CD4-positive, alpha-beta T cell treated with Interleukin-21 for 1 hour (primary cell): ENCODE measurements around the gene PNPLA1.

Experiments
- DNase-seq: peaks from one replicate; pipeline ENCODE4 v3.0.0-alpha.2; 2020

Gene PNPLA1

DNA sequence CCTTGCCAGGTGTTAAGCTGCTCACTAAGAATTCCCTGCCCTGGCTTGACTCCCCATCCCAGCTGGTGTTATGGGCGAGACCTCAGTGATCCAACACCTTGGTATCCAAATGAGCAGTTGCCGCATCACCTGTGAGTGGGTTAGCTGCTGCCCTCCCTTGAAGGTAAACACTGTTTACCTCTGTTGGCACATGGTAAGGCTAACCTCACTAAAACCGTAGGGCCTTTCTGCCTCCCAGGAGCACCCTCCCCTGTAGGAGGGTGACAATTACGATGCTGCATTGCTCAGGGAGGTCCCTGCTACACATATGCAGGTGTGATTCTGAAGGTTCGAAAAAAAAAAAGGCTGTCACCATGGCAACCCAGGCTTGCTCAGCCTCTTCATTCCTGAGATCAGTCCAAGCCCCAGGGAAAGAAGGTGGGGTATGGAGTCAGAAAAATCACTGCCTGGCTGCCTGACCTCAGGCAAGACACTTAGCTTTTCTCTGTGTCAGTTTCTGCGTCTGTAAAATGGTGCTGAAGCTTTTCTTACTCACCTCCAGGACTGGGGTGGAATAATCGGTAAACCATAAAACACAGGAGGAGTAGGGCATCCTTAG lies 19.5 kb downstream of the PNPLA1 start:
- no peak for DNase-seq

DNA sequence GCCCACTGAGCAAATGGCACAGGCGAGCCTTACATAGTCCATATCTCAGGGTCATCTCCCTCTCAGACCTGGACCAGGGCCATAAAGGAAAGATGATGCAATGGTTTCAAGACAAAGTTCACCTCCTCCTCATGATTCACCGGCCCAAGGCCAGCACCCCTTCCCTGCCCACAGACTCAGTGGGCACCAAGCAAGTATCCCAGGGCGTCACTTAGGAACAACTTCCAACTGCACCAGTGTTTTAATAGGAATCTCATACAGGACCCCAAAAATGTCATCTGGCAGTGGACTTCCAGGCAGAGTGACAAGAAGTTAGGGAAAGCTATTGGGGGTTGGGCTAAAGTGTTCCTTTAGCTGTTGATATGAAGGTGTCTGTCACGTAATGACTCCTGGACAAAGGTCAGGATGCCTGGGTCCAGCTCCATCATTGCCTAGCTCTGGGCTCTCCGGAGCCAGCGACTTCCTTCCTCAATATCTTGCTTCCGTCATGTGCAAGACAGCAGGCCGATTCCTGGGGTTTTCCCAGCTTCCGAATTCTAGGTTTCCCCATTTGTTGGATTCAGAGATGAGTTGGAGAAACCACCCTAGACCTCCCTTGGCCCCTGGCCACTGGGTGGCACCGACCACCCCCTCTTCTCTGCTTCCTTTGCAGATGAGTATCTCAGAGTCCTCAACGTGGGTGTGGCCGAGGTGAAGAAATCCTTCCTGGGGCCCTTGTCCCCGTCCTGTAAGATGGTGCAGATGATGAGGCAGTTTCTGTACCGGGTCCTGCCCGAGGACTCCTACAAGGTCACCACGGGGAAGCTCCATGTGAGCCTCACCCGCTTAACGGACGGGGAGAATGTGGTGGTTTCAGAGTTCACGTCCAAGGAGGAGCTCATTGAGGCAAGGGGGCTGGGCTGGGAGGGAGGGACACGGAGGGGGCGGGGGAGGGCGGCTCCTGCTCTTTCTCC lies 21.1 kb downstream of the PNPLA1 start:
- DNase-seq = peak; percentile 29

DNA sequence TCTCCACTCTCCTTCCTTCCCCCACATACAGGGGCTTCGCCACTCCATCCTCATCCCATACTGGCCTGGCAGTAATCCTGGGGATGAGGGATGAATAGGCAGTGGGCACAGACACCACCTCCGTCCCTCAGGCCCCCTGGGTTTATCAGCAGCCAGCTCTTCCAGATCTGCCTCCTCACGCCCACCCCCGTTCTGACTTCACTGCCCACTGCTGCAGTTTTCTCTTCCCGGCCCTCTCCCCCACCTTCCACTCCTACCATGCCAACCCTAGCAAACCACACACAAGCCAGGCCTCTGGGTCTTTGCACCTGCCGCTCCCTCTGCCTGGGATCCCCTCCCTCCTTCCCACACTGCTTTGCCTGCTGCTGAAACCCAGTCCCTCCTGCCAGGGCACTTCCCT lies 22.3 kb downstream of the PNPLA1 start:
- DNase-seq = no peak

DNA sequence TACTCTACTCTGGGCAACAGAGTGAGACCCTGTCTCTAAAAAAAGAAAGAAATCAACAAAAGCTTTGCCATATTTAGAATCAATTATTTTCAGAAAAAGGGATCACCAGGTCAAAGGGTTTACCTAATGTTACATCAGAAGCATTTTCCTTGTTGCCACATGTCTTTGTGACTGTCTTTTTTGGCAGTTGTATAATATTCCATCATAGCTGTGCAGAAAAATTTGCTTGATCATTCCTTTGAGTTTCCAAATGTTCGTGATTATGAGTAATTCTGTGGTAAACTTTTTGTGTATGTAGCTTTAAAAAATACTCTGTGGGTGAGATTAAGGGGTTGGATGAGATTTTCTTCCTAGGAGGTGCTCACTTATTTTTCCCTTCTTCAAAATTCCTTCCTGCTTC lies 26.4 kb downstream of the PNPLA1 start:
- DNase-seq = no peak

DNA sequence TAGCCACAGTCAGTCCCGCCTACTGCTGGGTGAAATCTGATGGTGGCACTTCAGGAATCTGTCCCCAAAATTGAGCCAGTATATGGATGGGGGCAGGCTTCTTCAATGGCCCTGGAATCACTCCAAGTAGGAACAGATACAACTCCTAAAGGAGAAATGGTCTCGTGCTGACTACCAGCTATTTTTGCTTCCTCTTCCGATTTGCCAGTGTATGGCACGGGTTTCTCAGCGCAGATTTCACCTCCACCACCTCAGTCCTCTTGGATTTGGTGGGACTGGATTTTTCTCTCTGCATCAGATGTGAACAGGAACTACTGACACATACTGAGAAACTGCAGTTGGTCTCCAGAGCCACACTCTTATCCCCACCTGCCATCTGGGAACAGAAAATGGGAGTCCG lies 27.2 kb downstream of the PNPLA1 start:
- no peak for DNase-seq

DNA sequence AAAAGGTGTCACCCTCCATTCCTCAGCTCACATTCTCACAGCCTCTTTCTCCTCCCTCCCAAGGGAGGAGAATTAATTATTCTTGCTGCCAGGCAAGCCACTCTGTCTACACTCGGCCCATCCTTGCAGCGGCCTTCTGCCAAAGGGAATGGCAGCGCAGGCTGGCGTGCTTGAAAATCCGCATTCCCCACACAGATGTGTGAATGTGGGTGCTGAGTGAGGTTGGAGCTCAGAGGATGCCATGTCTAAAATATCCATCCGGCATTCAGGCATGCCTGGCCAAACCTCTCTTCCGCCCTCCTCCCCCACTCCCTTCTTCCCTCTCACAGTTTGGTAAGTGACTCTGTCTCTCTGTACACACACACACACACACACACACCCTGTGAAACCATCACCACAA lies 27.7 kb downstream of the PNPLA1 start:
- no peak for DNase-seq

DNA sequence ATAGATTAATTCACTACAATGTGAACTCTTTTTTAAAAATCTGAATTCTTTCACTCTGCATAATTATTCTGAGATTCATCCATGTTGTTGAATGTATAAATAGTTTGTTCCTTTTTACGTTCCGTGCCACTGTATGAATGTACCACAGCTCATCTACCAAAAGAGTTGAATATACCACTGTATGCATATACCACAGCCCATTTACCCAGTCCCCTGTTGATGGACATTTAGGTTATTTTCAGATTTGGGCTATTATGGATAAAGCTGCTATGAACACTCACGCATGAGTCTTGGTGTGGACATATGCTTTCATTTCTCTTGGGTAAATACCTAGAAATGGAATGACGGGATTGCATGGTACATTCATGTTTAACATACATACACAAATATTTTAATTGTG lies 28.2 kb downstream of the PNPLA1 start:
- no peak for DNase-seq

DNA sequence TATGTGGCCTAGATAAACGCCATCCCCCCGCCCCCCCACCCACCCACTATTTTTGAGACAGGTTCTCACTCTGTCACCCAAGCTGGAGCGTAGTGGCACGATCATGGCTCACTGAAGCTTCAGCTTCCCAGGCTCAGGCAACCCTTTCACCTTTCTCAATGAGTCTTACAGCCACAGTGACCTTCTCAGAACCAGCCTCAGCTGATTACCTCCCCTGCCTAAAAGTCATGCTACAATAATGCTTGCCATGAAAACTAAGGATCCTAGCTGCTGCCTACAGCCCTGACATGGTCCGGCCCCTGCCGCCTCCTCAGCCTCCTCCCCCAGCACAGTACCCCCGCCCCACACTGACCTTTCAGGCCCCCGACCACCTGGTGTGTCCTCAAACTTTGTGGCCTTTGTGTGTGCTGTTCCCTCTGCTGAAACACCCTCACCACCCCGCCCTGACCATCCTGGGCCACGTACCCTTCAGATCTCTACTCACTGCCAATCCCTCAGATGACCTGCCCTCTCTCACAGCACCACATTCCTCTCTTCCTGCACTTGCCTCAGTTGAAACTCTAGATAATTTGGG lies 31.3 kb downstream of the PNPLA1 start:
- DNase-seq = no peak

DNA sequence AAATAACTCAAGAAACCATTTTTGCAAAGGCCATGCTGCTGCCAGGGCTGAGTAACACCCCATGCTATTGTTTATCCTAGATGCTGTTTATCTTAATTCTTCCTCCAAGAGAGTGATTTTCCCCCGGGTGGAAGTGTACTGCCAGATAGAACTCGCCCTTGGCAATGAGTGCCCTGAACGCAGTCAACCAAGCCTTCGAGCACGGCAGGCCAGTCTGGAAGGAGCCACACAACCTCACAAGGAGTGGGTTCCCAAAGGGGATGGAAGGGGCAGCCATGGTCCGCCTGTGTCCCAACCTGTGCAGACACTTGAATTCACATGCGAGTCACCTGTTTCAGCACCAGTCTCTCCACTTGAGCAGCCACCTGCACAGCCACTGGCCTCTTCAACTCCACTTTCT lies 31.9 kb downstream of the PNPLA1 start:
- no peak for DNase-seq

DNA sequence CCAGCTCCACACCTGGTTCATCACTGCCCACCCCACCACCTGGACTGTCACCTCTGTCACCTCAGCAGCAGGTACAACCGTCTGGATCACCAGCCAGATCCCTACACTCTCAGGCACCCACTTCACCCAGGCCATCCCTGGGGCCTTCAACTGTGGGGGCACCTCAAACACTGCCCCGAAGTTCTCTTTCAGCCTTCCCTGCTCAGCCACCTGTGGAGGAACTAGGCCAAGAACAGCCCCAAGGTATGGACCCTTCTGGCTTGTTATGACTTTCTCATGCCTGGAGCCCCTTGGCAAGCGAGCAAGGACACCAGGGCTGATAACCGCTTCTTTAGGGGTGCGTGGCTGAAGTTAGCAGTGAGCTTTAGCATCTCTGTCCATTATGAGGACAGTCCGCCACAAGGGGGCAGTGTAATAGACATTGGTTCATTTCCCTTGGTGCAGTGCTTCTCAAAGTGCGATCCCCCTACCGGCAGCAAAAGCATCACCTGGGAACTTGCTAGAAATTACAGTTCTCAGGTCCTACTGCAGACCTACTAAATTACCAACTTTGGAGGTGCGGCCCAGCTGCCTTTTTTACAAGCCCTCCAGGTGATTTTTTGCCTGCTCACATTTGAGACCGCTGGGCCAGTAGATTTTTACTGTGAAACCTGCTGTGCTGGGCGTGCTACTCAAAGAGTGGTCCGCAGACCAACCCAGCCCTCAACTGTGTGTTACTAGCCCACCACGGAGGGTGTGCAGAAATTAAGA lies 32.5 kb downstream of the PNPLA1 start:
- peak; percentile 92 for DNase-seq

DNA sequence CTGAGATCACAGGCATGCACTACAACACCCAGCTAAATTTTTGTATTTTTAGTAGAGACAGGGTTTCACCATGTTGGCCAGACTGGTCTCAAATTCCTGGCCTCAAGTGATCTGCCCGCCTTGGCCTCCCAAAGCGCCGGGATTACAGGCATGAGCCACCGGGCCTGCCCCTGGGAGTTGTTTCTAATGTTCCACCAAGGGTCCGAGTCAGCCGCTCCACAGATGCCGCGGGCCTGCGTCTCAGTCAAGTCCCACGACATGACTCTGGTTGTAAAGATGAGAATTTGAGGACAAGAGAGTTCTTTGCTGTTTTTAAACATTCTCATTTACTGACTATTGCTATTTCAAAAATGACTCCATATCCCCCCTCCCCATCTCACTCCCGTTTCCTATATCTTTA lies 36.0 kb downstream of the PNPLA1 start:
- DNase-seq = no peak

DNA sequence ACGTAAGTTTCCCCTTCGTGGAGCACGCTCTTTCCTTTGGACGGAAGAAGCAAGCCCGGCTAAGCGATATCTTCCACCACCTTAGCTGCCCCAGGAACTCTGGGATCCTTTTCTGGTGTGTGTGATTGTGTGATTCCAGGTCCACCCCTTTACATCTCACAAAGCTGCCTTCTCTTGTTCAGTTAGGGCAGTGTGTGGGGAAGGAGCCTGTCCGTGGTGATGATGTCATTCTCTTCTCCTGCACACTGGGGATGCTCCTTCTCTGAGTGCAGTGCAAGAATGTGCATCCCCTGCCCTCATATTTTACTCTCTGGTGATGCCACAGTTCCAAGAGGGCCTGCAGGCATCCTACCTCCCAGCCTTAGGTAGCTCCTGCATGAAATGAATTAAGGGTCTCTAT lies 36.5 kb downstream of the PNPLA1 start:
- DNase-seq = no peak

DNA sequence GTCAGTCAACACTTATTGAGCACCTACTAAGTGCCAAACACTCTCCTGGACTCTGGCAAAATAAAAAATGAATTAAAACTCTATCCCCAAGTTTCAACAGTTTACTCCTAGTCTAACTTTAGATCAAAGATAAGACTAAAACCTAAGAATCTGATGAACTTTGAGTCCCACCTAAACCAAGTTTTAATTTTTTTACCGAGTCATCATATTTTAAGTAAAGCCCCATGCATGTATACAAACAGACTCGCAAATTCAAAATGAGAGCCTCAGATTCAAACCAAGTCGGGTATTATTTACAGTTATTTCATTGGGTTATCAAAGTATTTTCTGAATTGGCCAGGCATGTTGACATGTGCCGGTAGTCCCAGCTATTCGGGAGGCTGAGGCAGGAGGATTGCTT lies 38.7 kb downstream of the PNPLA1 start:
- DNase-seq = no peak

DNA sequence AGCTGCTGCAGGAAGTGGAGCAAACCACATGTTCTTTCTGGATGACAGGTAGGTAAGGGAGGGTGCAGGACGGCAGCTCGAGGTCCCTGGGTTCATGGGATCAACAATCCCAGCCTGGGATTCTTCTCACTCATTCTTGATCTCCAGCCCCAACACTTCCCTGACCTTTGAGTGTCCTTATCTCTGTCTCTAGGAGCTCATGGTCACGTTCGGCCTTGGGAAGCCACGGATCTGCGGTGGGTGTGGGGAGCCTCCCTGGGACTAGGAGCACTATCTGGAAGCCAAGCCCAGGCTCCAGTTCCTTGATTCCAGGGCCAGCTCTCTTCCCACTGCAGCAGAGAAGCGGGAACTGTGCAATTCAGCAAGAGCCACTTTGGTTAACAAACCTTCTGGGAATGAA lies 39.3 kb downstream of the PNPLA1 start:
- DNase-seq = no peak

DNA sequence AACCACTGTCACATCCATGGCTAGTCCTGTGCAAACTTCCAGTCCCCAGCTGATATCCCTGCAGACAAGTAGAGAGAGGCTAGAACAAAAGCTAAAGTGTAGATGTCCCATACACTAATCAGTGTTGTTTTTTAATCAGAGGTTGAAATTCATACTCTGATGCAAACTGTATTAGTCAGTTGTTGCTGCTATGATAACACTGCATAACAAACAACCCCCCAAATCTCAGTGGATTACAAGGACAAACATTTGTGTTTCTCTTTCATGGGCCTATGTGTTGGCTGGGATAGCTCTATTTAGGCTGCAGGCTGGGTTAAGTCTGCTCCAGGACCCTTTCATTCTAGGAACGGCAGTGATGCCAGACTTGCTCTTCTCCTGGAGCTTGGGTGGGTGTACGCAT lies 40.0 kb downstream of the PNPLA1 start:
- DNase-seq = no peak

DNA sequence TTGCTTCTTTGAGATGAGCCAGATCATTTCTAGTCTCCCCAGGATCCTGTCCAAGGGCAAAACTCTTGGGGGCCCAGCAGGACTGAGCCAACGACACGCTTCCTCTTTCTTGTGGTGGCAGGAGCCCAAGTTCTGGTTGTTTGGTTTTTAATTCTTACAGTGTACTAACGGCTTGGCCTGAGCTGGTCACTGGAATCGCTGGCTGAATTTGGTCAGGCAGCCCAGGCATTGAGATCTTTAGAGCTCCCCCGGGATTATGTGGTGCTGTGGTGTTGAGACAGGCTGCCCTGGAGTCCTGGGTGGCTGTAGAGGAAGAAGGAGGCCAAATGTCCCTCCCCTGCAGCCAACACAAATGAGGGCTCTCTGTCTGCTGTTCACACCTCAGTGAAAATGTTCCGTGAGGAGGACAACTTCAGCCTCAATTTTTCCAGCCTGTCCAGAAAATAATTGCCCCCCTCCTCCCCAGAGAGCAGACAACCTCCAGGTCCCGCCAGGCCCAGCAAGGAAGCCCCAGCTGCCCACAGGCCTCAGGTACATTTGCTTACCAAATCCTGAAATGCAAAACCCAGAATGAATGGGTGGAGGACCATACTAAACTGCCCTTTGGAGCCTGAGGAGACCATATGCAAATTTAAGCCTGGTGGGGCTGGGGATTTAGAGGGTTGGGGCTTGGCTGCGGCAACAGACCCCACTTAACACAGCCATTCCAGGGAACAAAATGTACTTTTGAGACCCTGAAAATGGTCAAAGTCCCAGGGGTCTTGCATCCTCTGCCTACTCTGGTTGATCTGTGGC lies 43.2 kb downstream of the PNPLA1 start:
- no peak for DNase-seq

DNA sequence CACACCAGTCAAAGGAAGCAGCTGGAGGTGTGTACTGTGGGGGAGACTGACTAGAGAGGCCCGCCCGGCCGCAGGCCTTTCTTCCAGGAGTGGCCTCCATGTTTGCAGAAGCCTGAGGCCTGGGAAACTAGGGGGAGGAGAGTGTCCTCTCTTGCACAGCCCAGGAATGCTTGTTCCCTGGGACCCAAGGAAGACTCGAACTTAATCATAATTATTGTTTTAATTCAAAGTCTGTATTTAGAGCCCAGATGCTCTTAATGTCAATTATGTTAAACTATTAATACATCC lies 43.7 kb downstream of the PNPLA1 start:
- DNase-seq = no peak

DNA sequence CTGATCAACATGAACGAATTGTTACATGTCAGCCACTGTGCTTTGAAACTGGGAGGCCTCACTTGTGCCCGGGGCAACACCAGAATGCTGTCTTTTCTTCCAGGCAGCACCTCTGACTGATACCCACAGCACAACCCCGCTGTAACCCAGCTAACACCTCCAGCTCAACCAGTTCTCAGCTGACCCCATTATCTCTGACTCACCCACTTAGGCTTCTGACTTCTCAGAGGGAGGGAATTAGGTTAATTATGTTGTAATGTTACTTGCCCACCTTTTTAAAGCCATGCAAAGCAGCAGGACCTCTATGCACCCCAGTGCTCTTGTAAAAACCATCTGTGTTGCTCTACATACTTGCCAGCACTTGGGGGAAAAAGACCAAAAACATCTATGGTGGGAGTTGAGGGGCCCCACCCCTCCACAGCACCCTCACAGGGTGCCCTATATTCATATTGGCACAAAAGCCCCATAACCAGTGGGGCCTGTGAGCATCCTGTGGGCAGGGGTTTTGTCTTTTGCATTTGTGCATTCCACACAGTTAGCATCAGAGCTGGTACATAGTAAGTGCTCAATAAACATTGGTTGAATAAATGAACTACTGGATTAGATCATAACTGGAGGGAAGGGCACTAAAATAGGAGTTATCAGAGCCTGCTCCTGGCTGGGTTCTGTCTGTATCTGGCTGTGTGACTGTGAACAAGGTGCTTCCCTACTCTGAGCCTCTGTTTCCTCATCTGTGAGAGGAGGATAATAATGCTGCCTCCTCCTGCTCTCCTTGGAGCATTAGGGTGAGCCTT lies 44.6 kb downstream of the PNPLA1 start:
- no peak for DNase-seq

DNA sequence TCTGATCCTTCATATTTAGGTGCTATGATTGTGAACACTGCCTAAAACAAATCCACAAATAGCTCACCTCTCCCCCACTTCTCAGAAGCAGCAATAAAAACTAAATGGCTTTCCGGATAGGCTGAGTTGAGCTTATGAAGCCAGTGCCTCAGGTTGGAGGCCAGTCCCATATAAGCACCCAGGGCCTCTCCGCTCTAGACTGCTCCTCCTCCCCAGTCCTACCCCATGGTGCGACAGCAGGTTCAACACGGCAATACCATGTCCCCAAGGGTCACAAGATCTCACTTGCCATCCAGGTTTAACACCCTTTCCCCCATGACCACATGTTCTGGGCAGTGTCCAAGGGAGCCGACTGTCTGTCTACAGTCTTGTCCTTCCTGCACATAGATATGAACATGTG lies 46.1 kb downstream of the PNPLA1 start:
- no peak for DNase-seq

DNA sequence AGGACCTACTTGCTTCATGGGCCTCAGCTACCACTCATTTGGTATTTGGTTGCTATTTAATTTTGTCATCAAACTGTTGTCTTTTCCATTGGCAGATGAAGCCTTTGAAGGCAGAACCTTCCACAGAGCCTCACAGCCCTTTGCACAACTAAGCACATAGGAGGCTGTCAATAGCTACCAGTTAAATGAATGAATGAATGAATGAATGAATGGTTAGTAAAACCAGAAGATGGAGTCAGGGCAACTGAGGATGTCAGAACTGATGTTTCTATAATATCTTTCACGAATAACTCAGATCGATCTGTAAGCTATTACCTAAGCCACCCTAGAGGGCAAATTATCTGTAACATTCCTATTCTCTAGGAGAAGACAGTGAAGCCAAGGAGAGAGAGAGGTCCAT lies 47.8 kb downstream of the PNPLA1 start:
- DNase-seq = no peak

DNA sequence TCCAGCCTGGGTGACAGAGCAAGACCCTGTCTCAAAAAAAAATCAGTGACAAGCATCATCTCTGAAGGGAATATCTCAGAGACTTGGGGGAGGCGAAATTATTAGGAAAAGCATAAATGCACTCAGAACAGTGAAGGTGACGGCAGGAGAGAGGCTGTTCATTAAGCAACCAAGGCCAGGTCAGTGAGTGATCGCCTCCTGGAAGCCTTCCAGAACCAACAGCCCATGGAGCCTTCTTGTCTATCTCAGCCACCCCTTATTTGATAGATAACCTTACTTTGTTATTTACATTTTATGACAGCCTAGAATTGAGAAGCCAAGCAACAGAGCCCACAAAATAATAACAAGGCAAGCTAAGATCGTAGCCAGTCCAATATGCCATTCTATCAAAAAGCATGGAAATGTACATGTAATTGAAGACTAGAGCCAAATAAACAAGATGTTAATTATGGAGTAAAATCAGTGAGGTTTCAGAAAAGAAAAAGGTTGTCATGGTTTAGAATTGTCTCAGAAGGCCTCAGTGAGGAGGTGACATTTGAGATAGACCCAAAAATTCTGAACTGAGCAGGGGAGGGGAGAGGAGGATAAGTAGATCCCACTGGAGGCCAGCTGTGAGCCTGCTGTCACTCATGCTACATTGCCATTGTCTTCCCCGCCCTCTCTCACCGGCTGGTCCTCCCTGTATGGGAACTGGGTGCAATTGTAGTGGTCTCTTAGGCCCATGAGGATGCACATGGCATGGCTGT lies 49.0 kb downstream of the PNPLA1 start:
- no peak for DNase-seq

DNA sequence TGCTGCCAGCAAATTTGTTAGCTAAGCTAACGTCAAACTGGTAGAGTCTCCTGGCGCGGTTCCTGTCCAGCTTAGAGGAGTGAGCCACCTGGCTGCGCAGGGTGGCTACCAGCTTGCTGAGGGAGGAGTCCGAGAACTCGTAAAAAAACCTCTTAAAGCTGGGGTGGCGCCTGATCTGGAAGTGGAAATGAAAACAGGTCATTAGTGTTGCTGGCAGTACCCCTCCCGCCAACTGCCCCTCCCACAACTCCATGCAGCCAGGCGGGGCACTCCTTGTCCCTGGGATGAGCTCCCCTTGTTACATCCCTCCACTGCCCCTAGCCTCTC lies 49.5 kb downstream of the PNPLA1 start:
- DNase-seq = no peak
